SJSA1 (cell line): ENCODE data around the gene TSN. TPM values are rescaled to one million over a fixed set of nuclear protein-coding genes. Genes with fewer than 3 reads are reported as not detected.

ENCODE experiments used
- total RNA-seq: library from RNA; depleted of rRNA; stranded (reverse); fragments of >200 nt; shearing (Covaris generic); gene quantifications from 2 replicates; pipeline ENCODE4 v1.2.3, GENCODE V29; 2014; rRNA removed

Gene TSN
- total RNA-seq, 1 experiment from 2014 or later, result 89.6 TPM

Other genes starting within 250 kb of the TSN start
- not detected in 2 replicates for gene RNU4ATAC, start 224.8 kb upstream of the TSN start, total RNA-seq
- gene CLASP1, start 106.2 kb upstream of the TSN start, total RNA-seq, result 22.8 and 28.2 TPM in 2 replicates
- 71.2 and 71.5 TPM in 2 replicates for gene NIFK, start 18.8 kb upstream of the TSN start, total RNA-seq